Uterus (tissue), 2 donors: ENCODE results near the gene CD96.

Experiments
- POLR2A ChIP-seq, 2 donors: fragments of 450-650 bp; IDR thresholded peaks; one replicate each; pipeline ENCODE4 v1.6.1; 2016; ENCODE audit warnings: antibody characterized with exemption in 2 of 2, mild to moderate bottlenecking in 1 of 2, moderate library complexity in 1 of 2
- TF ChIP-seq, protein P1 (sequence below), 4 experiments: fragments of 200-600 bp in 2 of 4; fragments of 450-650 bp in 2 of 4; sonication (generic) in 2 of 4; IDR thresholded peaks; one replicate each; pipeline ENCODE4 v1.5.1; 2016 to 2019; ENCODE audit warnings: antibody characterized with exemption in 4 of 4, mild to moderate bottlenecking in 2 of 4, moderate library complexity in 1 of 4

DNA sequence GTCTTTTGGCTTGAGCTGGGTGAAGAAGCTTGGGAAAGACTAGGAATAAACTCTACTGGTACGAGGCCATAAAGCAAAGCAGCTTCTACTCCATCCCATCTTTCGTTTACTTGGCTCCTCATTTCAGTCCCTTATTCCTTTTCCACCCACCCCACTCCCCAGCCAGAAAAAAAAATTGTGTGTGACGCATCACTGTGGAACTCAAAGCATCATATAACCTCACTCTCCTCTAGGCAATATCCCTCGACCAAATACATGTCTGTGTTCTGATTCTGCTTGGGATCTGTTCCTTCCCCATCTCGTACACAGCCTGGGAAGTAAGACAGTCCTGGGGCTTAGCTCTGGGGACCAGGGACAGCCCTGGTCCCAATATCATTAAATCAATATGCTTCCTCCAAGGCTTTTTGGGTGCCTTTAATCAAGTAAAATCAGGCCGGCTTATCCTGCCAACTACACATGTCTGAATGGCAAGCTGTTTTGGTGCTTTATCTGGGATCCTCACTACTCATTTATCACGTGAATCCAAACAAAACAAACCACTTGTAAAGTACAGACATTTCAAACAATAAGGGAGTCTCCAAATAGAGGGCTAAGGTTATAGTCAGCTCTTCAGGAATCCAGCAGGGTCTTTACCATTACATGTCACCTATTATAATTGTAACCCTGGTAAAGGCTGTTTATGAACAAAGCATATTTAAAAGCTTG, 128.1 kb downstream of the CD96 start:
- TF ChIP-seq POLR2A (IDR thresholded peaks at IDR 0.05): no peak
- TF ChIP-seq, protein P1, sequence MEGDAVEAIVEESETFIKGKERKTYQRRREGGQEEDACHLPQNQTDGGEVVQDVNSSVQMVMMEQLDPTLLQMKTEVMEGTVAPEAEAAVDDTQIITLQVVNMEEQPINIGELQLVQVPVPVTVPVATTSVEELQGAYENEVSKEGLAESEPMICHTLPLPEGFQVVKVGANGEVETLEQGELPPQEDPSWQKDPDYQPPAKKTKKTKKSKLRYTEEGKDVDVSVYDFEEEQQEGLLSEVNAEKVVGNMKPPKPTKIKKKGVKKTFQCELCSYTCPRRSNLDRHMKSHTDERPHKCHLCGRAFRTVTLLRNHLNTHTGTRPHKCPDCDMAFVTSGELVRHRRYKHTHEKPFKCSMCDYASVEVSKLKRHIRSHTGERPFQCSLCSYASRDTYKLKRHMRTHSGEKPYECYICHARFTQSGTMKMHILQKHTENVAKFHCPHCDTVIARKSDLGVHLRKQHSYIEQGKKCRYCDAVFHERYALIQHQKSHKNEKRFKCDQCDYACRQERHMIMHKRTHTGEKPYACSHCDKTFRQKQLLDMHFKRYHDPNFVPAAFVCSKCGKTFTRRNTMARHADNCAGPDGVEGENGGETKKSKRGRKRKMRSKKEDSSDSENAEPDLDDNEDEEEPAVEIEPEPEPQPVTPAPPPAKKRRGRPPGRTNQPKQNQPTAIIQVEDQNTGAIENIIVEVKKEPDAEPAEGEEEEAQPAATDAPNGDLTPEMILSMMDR (IDR thresholded peaks at IDR 0.05): no peak
